Heart left ventricle (tissue), 13 donors: Measurements from ENCODE around the gene GIMAP6.

Experiments used
- POLR2A ChIP-seq, 2 donors: fragments of 450-650 bp; IDR thresholded peaks; one replicate each; pipeline ENCODE4 v1.6.1; 2017; ENCODE audit warnings: antibody characterized with exemption in 2 of 2, mild to moderate bottlenecking in 2 of 2, moderate library complexity in 2 of 2
- TF ChIP-seq, protein P1 (sequence below), 12 donors: fragments of 200-600 bp; sonication (generic) in 4 of 12; IDR thresholded peaks; one replicate each; pipeline versions ENCODE4 v1.5.0 to v1.8.0; 2018 to 2022; ENCODE audit warnings: antibody characterized with exemption in 12 of 12, mild to moderate bottlenecking in 5 of 12
- donor health status: ischemic (EF 13 %, LVEDD 7.1; RV severe dilation, severe dysfunction).
- donor health status: DM: no; HTN: yes; CAD: no.
- donor health status: DM: no; HTN: no; CAD: no.
- donor health status: ischemic (EF 25% LVEDD 6.9; RV normal size, moderate dysfunction).
- donor health status: ischemic (EF 25% LVEDD 5.7; RV mildly dilated, moderate dysfunction).
- donor health status: ischemic (EF 35%, LVEDD 5.7; RV mildly dilated, moderate dysfunction).
- donor health status: nonischemic (EF 11% LVEDD 7.7; RV severe dilation, severe dysfunction).
- donor health status: DM: yes; HTN: yes; CAD: no.
- donor health status: PGD.
- donor health status: ischemic (EF 29% LVEDD 5.4; RV normal size, mild dysfunction).
- donor health status: nonischemic (EF 23%, LVEDD 6.1; RV moderate dilation, normal function).

DNA sequence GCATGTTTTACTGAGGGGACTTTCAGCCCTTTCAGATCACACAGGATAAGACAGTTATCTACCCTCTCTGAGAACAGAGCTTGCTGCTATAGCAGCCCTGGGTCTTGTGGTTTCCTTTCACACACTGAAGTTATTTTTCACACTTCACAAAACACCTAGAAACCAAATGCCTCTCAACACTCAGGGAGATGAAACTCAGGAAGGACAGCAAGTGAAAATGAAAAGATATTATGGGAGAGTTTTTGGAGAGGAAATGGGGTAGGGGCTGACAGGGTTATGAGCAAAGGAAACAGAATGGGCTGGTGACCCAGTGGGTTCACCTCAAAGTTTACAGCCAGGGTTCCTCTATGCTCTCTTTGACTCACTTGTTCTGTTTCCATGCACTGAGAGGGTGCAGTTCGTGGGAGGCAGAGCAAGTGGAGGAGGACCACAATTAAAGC is 36.3 kb upstream of the GIMAP6 start:
- TF ChIP-seq, protein P1, sequence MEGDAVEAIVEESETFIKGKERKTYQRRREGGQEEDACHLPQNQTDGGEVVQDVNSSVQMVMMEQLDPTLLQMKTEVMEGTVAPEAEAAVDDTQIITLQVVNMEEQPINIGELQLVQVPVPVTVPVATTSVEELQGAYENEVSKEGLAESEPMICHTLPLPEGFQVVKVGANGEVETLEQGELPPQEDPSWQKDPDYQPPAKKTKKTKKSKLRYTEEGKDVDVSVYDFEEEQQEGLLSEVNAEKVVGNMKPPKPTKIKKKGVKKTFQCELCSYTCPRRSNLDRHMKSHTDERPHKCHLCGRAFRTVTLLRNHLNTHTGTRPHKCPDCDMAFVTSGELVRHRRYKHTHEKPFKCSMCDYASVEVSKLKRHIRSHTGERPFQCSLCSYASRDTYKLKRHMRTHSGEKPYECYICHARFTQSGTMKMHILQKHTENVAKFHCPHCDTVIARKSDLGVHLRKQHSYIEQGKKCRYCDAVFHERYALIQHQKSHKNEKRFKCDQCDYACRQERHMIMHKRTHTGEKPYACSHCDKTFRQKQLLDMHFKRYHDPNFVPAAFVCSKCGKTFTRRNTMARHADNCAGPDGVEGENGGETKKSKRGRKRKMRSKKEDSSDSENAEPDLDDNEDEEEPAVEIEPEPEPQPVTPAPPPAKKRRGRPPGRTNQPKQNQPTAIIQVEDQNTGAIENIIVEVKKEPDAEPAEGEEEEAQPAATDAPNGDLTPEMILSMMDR (IDR thresholded peaks at IDR 0.05): no peak
- no peak for TF ChIP-seq POLR2A (IDR thresholded peaks at IDR 0.05)
